HFFc6 (cell line): ENCODE data around the gene SNRNP27. TPM values are rescaled to one million over a fixed set of nuclear protein-coding genes. Genes with fewer than 3 reads are reported as not detected.

ENCODE experiments used
- DNase-seq: peaks from one replicate; pipeline ENCODE4 v3.0.0-alpha.2; 2018
- H3K27ac Mint-ChIP-seq: 2 replicates; pipeline ENCODE4 v1.8.0; 2020; ENCODE audit warnings: mild to moderate bottlenecking, mixed read lengths
- H3K27me3 Mint-ChIP-seq: 2 replicates; pipeline ENCODE4 v1.8.0; 2021; ENCODE audit warnings: mild to moderate bottlenecking, moderate library complexity, mixed read lengths; ENCODE audit not compliant: insufficient read depth
- H3K36me3 Mint-ChIP-seq: 2 replicates; pipeline ENCODE4 v1.8.0; 2021; ENCODE audit warnings: low read depth, mixed read lengths
- H3K4me1 Mint-ChIP-seq: 2 replicates; pipeline ENCODE4 v1.8.0; 2020; ENCODE audit warnings: low read depth, mixed read lengths
- H3K4me3 Mint-ChIP-seq: 2 replicates; pipeline ENCODE4 v1.8.0; 2020; ENCODE audit warnings: mild to moderate bottlenecking, moderate library complexity, mixed read lengths
- H3K9me3 Mint-ChIP-seq: 2 replicates; pipeline ENCODE4 v1.8.0; 2020; ENCODE audit warnings: mild to moderate bottlenecking, mixed read lengths
- CTCF ChIP-seq: fragments of 200-600 bp; sonication (generic); IDR thresholded peaks from 2 replicates; pipeline ENCODE4 v1.5.0; 2021; ENCODE audit warnings: antibody characterized with exemption, mild to moderate bottlenecking
- total RNA-seq, 6 experiments: library from RNA; stranded (reverse); fragmentation: NEBNext Ultra II Directional; extraction: Animal tissue kit (Norgen Biotek cat#: 25700); gene quantifications; 2 replicates in 1 of 6; 3 replicates in 5 of 6; pipeline ENCODE4 v1.2.3, GENCODE V29; 2021

The SNRNP27 gene
- total RNA-seq, 6 experiments from 2014 or later = 46.4 to 62.0 (median 55.7) TPM

GRCh38 chr2:69847068-69847828 lies 46.5 kb upstream of the SNRNP27 start:
- peaks cover 2% of the 10 kb centered on the region; the same call in 1 of the 2 replicates for H3K27me3 Mint-ChIP-seq
- H3K9me3 Mint-ChIP-seq = no peaks in the 10 kb centered on the region
- DNase-seq = no peak
- TF ChIP-seq CTCF = no peak
- no peak overlapping the region for H3K27ac Mint-ChIP-seq
- H3K4me3 Mint-ChIP-seq = no peak overlapping the region
- no peaks in the 10 kb centered on the region for H3K4me1 Mint-ChIP-seq
- H3K36me3 Mint-ChIP-seq = no peaks in the 10 kb centered on the region

- TF ChIP-seq CTCF = no peak
- no peaks in the 10 kb centered on the region for H3K9me3 Mint-ChIP-seq
- H3K27me3 Mint-ChIP-seq = peaks cover 2% of the 10 kb centered on the region; the same call in 1 of the 2 replicates
- no peak for DNase-seq
- H3K4me3 Mint-ChIP-seq = no peak overlapping the region
- no peaks in the 10 kb centered on the region for H3K4me1 Mint-ChIP-seq
- H3K36me3 Mint-ChIP-seq = no peaks in the 10 kb centered on the region
- H3K27ac Mint-ChIP-seq = no peak overlapping the region; the same call in 1 of the 2 replicates
Observed at GRCh38 chr2:69848186-69848790, 45.5 kb upstream of the SNRNP27 start.

GRCh38 chr2:69858261-69858660 lies 35.5 kb upstream of the SNRNP27 start:
- H3K4me1 Mint-ChIP-seq = no peaks in the 10 kb centered on the region
- H3K27ac Mint-ChIP-seq = no peak overlapping the region
- TF ChIP-seq CTCF = no peak
- peaks cover 2% of the 10 kb centered on the region; the same call in 1 of the 2 replicates for H3K27me3 Mint-ChIP-seq
- H3K9me3 Mint-ChIP-seq = no peaks in the 10 kb centered on the region
- no peaks in the 10 kb centered on the region for H3K36me3 Mint-ChIP-seq
- H3K4me3 Mint-ChIP-seq = no peak overlapping the region
- DNase-seq = no peak

- no peak for TF ChIP-seq CTCF
- Mint-ChIP-seq H3K9me3 (no peaks in the 10 kb centered on the region), H3K4me3 (no peak overlapping the region), H3K4me1 (no peaks in the 10 kb centered on the region), H3K27me3 (peaks cover 2% of the 10 kb centered on the region; the same call in 1 of the 2 replicates), H3K27ac (no peak overlapping the region), H3K36me3 (peaks cover 13% of the 10 kb centered on the region)
- no peak for DNase-seq
Observed at GRCh38 chr2:69863298-69863697, 30.5 kb upstream of the SNRNP27 start.

GRCh38 chr2:69888451-69888850 lies 5.3 kb upstream of the SNRNP27 start:
- Mint-ChIP-seq H3K36me3 (no peaks in the 10 kb centered on the region), H3K4me3 (no peak overlapping the region), H3K9me3 (peaks cover 7% of the 10 kb centered on the region; the same call in 1 of the 2 replicates), H3K27me3 (no peaks in the 10 kb centered on the region; the same call in 1 of the 2 replicates), H3K27ac (no peak overlapping the region), H3K4me1 (peaks cover 6% of the 10 kb centered on the region; the same call in 1 of the 2 replicates)
- TF ChIP-seq CTCF = no peak
- no peak for DNase-seq
